Activated effector memory CD4-positive, alpha-beta T cell treated with Interleukin-2 at 50 U/mL for 16 hours (primary cell): ENCODE measurements around the gene GLRX.

Experiments used
- DNase-seq: peaks from one replicate; pipeline ENCODE4 v3.0.0-alpha.2; 2020

GLRX gene

DNA sequence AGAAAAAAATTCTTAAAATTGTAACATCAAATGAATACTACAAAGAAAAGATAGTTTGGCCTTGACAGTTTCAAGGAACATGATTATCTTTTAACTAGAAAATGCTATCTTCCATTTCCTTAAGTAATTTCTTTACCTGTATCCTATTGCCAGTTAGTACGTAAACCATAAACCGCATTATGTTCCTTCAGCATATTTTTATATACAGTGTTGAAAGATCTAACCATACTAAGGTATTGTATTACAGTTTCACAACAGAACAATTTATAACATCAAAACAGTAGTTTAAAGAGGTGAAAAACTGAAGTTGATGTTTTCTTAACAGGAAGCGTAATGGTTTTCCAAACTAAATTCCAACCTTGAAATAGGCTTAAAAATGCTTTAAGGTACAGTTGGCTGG is 45.1 kb downstream of the GLRX start:
- DNase-seq = no peak

DNA sequence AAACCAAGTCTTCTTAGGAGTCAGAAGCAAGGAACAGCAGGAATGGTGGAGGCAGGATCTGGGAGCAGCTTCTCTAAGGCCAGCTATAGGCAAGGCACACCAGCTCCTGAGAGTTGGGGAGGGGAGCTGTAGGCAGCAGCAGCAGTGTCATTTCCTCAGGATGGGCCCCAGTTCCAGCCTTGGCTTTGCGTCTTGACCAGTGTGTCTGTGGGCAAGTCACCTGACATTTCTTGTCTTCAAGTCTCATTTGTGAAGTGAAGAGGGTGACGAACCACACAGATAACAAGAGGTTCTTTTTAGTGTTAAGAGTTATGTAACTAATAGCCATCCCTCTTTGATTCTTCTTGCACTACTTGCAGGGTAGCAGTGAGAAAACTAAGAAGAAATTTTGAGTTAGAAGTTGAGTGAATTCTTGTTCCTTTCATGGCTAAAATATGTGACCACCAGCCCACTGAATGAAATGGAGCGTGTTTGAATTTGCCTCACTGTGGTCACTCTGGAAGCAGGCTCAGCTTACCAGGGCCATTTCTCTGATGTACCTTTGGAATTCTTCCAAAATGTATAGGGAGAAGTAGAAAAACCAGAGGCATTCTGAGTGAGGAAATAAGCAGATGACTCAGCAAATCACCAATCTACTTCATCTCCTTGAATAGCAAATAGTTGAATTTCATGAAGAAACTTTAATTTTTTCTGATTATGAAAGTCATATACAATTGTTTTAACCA is 49.0 kb downstream of the GLRX start:
- DNase-seq = no peak

DNA sequence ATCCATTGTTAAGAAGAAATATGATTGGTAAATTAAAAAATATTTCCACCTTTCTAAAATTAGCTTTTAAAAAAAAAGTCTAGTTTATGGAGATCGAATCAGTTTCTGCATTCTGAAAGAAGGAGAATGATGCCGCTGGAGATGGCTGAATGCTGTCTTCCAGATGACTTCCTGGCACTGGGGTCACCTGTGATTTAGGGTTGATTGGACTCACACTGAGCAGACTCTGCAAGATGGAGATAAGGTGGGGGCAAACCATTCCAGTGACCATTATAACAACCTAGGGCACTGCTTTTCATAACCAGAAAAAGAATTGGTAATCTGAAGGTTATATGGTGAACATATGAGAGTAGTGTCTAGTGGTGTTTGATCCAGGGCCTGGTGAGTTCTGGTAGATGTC is 50.6 kb downstream of the GLRX start:
- no peak for DNase-seq

- DNase-seq = no peak
These were observed 51.5 kb downstream of the GLRX start for GRCh38 chr5:95770830-95771708.

DNA sequence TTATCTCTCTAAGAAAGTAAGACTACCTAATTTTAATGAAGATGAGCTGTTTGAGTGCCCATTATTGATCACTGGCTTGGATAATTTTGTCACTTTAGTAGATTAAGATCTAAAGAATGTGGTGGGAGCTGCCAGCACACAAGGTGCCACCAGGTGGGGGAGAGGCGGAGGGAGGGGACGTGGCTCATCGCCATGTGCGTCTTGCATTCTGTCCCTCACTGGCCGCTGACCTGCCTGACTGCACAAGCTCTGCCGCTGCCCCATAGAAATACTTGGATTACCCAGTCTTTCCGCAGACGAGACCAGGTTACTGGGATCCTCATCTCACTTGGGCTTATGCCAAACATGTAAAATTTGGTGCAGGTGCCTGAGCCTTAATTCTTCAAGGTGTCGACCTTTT is 53.8 kb downstream of the GLRX start:
- DNase-seq = no peak

- no peak for DNase-seq
These were observed 58.6 kb downstream of the GLRX start for GRCh38 chr5:95763941-95764340.
